K562 (cell line): ENCODE results near the gene PHF14. TPM values are rescaled to one million over a fixed set of nuclear protein-coding genes. Genes with fewer than 3 reads are reported as not detected.

Experiments
- ATAC-seq: fragments of 200-7000 bp; cut with Tn5 transposase; 3 replicates; pipeline ENCODE4 v1.9.1; 2020; ENCODE audit warnings: moderate library complexity
- BruUV-seq: library from RNA; stranded (reverse); fragments of 400-500 nt; replicated peaks from 2 replicates; lab custom pipeline; 2021; lab: Mats Ljungman, UMichigan
- CTCF ChIA-PET: fragments of 300-600 bp; formaldehyde crosslinking; extraction: SDS; loops from one replicate; lab custom pipeline; 2021; ENCODE audit warnings: low intra/inter-chr PET ratio; lab: Yijun Ruan, JAX
- POLR2A ChIA-PET: fragments of 300-600, 350-650 bp; sonication (Branson Sonifier 250); formaldehyde crosslinking; extraction: SDS; loops from one replicate; lab custom pipeline; 2021; ENCODE audit warnings: antibody characterized with exemption, inconsistent platforms; lab: Yijun Ruan, JAX
- DNase-seq, 4 experiments: peaks; one replicate each; pipeline versions ENCODE4 v3.0.0 to v3.0.0-alpha.2; 2011 to 2018; ENCODE audit warnings: low spot score in 3 of 4, mixed read lengths in 3 of 4; ENCODE audit errors: extremely low read depth in 1 of 4
- FAIRE-seq: peaks from 2 replicates; lab custom pipeline; 2011; peaks lifted over from hg19 to GRCh38; lab: Jason Lieb, UNC
- H2AFZ ChIP-seq: 2 replicates; pipeline ENCODE4 v1.6.0; 2011; ENCODE audit warnings: low read depth, low read length, control low read depth, inconsistent platforms
- H3K27ac ChIP-seq: fragments of 200-600 bp; 3 replicates; pipeline ENCODE4 v1.8.0; 2011; ENCODE audit warnings: low read depth, mild to moderate bottlenecking, control low read depth, inconsistent platforms, low read length, moderate library complexity, mixed read lengths; ENCODE audit errors: extremely low read depth
- H3K27me3 ChIP-seq, 2 experiments: fragments of 300-600 bp in 1 of 2; 2 replicates in 1 of 2; 3 replicates in 1 of 2; pipeline versions ENCODE4 v1.6.0 to v1.8.0; 2011; ENCODE audit warnings: inconsistent platforms in 2 of 2, low read length in 2 of 2, mild to moderate bottlenecking in 1 of 2, mixed read lengths in 1 of 2, moderate library complexity in 1 of 2; ENCODE audit not compliant: control insufficient read depth in 2 of 2, insufficient read depth in 2 of 2
- H3K36me3 ChIP-seq: fragments of 300-600 bp; 3 replicates; pipeline ENCODE4 v1.8.0; 2011; ENCODE audit warnings: mild to moderate bottlenecking, low read length, inconsistent platforms; ENCODE audit not compliant: control insufficient read depth, insufficient read depth
- H3K4me1 ChIP-seq, 2 experiments: fragments of 200-600 bp in 1 of 2; replicated peaks in 1 of 2; 2 replicates in 1 of 2; 3 replicates in 1 of 2; pipeline versions ENCODE4 v1.5.1 to v1.8.0; 2011; ENCODE audit warnings: inconsistent platforms in 2 of 2, low read length in 2 of 2, mild to moderate bottlenecking in 1 of 2, mixed read lengths in 1 of 2, moderate library complexity in 1 of 2; ENCODE audit not compliant: control insufficient read depth in 2 of 2, insufficient read depth in 2 of 2
- H3K4me2 ChIP-seq: 2 replicates; pipeline ENCODE4 v1.6.1; 2011; ENCODE audit warnings: low read length, control low read depth, inconsistent platforms, mixed read lengths; ENCODE audit not compliant: insufficient read depth
- H3K4me3 ChIP-seq: fragments of 200-600 bp; sonication (generic), shearing (Covaris generic); 2 replicates; pipeline ENCODE4 v1.5.1; 2016; ENCODE audit warnings: control low read depth, inconsistent platforms
- H3K79me2 ChIP-seq: fragments of 200-600 bp; 3 replicates; pipeline ENCODE4 v1.8.0; 2011; ENCODE audit warnings: low read length, inconsistent platforms; ENCODE audit not compliant: control insufficient read depth, insufficient read depth
- H3K9ac ChIP-seq, 2 experiments: 2 replicates each; pipeline versions ENCODE4 v1.6.0 to v1.6.1; 2011; ENCODE audit warnings: low read depth in 2 of 2, low read length in 2 of 2, control low read depth in 1 of 2, inconsistent platforms in 1 of 2, mild to moderate bottlenecking in 1 of 2, mixed read lengths in 1 of 2; ENCODE audit not compliant: insufficient read depth in 1 of 2
- H3K9me1 ChIP-seq: one replicate; pipeline ENCODE4 v1.6.0; 2011; ENCODE audit warnings: inconsistent platforms, mild to moderate bottlenecking, low read length, moderate library complexity; ENCODE audit not compliant: control insufficient read depth, insufficient read depth
- H3K9me3 ChIP-seq: replicated peaks from 2 replicates; pipeline ENCODE4 v1.5.1; 2011; ENCODE audit warnings: low read depth, low read length, inconsistent platforms; ENCODE audit not compliant: control insufficient read depth, insufficient read depth
- H4K20me1 ChIP-seq: replicated peaks from 2 replicates; pipeline ENCODE4 v1.6.1; 2011; ENCODE audit warnings: low read length, inconsistent platforms, mixed read lengths; ENCODE audit not compliant: control insufficient read depth, insufficient read depth
- ARID3B ChIP-seq: fragments of 250-450 bp; sonication (Bioruptor Pico); IDR thresholded peaks from 2 replicates; pipeline ENCODE4 v1.4.0; 2020; ENCODE audit warnings: borderline replicate concordance
- GTF2F1 ChIP-seq: IDR thresholded peaks from 2 replicates; pipeline ENCODE4 v1.6.1; 2011; ENCODE audit warnings: low read depth, low read length, improper control_type of control experiment
- LARP7 ChIP-seq: fragments of 450-650 bp; IDR thresholded peaks from 2 replicates; pipeline ENCODE4 v1.6.1; 2016
- NEUROD1 ChIP-seq: fragments of 150-350 bp; IDR thresholded peaks from 2 replicates; pipeline ENCODE4 v1.6.1; 2014; ENCODE audit warnings: borderline replicate concordance, low read length, low read depth; ENCODE audit not compliant: partially characterized antibody
- RBM14 ChIP-seq: fragments of 200-400 bp; formaldehyde crosslinking; IDR thresholded peaks from 2 replicates; pipeline ENCODE4 v1.6.1; 2018; ENCODE audit warnings: low read depth, mild to moderate bottlenecking, low read length, moderate library complexity, borderline replicate concordance; ENCODE audit not compliant: insufficient read depth
- RBM17 ChIP-seq: fragments of 200-400 bp; formaldehyde crosslinking; IDR thresholded peaks from 2 replicates; pipeline ENCODE4 v1.6.1; 2017; ENCODE audit warnings: low read depth, mild to moderate bottlenecking, low read length, borderline replicate concordance
- RERE ChIP-seq: sonication (generic); formaldehyde crosslinking; IDR thresholded peaks from 2 replicates; pipeline ENCODE4 v1.8.0; 2023; ENCODE audit warnings: missing genetic modification reagents, mild to moderate bottlenecking, borderline replicate concordance
- TCFL5 ChIP-seq: fragments of 250-450 bp; sonication (Bioruptor Pico); conservative IDR thresholded peaks from 2 replicates; pipeline ENCODE4 v1.6.1; 2021; ENCODE audit warnings: mild to moderate bottlenecking, moderate library complexity, matching md5 sums
- ZNF224 ChIP-seq: sonication (generic); formaldehyde crosslinking; IDR thresholded peaks from 2 replicates; pipeline ENCODE4 v1.8.0; 2022; ENCODE audit warnings: mild to moderate bottlenecking, missing genetic modification reagents
- WGBS: fragments of 100-300 bp; shearing (Covaris generic); methylation state at CpG from one replicate; pipeline ENCODE4 v1.1.6; 2016; ENCODE audit warnings: low coverage, mixed read lengths; ENCODE audit not compliant: insufficient coverage; ENCODE audit errors: missing lambda C conversion rate; 5-methylcytosine and 5-hydroxymethylcytosine counted together
- in situ Hi-C: fragments of 300-500 bp; cut with MboI; formaldehyde crosslinking; loops from 4 replicates; pipeline ENCODE4 v1.15.0; 2018; ENCODE audit warnings: inconsistent platforms, mixed read lengths
- intact Hi-C: fragments of 100-400 bp; cut with micrococcal nuclease; formaldehyde crosslinking; loops from 2 replicates; pipeline ENCODE4 v1.14.2; 2022
- polyA plus RNA-seq, 8 experiments: library from polyadenylated mRNA; depleted of rRNA in 4 of 8; stranded (reverse) in 5 of 8; unstranded in 3 of 8; fragments of >200 nt; fragmentation: Nextera tagmentation in 2 of 8; fragmentation: Illumina TruSeq in 1 of 8; extraction: Ambion mirVana in 2 of 8; extraction: Trizol in 1 of 8; gene quantifications; 2 replicates each; pipeline versions ENCODE4 v1.2.1 to v1.2.3, GENCODE V29; 2011 to 2014; ENCODE audit warnings: inconsistent platforms in 1 of 8, missing spikeins in 1 of 8
- total RNA-seq, 7 experiments: library from RNA; depleted of rRNA in 6 of 7; stranded (reverse); fragments of >200 nt in 6 of 7; fragmentation: Illumina TruSeq in 2 of 7; extraction: Trizol in 2 of 7; gene quantifications; 2 replicates each; pipeline versions ENCODE4 v1.2.1 to v1.2.3, GENCODE V29; 2011 to 2021; ENCODE audit warnings: low replicate concordance in 1 of 7
- TF ChIP-seq, protein P1 (sequence below): fragments of 450-650 bp; IDR thresholded peaks from 2 replicates; pipeline ENCODE4 v1.6.1; 2018; ENCODE audit not compliant: partially characterized antibody

Gene PHF14
- total and polyA plus RNA-seq, 9 of the 15 experiments (the other 6 are each of a cell fraction or from before 2014, with no cell fraction given), result 27.5 to 67.6 (median 41.4) TPM

- TF ChIP-seq, protein P1, sequence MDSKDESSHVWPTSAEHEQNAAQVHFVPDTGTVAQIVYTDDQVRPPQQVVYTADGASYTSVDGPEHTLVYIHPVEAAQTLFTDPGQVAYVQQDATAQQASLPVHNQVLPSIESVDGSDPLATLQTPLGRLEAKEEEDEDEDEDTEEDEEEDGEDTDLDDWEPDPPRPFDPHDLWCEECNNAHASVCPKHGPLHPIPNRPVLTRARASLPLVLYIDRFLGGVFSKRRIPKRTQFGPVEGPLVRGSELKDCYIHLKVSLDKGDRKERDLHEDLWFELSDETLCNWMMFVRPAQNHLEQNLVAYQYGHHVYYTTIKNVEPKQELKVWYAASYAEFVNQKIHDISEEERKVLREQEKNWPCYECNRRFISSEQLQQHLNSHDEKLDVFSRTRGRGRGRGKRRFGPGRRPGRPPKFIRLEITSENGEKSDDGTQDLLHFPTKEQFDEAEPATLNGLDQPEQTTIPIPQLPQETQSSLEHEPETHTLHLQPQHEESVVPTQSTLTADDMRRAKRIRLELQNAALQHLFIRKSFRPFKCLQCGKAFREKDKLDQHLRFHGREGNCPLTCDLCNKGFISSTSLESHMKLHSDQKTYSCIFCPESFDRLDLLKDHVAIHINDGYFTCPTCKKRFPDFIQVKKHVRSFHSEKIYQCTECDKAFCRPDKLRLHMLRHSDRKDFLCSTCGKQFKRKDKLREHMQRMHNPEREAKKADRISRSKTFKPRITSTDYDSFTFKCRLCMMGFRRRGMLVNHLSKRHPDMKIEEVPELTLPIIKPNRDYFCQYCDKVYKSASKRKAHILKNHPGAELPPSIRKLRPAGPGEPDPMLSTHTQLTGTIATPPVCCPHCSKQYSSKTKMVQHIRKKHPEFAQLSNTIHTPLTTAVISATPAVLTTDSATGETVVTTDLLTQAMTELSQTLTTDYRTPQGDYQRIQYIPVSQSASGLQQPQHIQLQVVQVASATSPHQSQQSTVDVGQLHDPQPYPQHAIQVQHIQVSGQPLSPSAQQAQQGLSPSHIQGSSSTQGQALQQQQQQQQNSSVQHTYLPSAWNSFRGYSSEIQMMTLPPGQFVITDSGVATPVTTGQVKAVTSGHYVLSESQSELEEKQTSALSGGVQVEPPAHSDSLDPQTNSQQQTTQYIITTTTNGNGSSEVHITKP, result no peak
- TF ChIP-seq RBM14 (no peak), GTF2F1 (no peak)
Measured at GRCh38 chr7:11175371-11175770, 201.7 kb downstream of the PHF14 start (continued).

- no peaks in the 10 kb centered on the region for H3K9me3 ChIP-seq
- in situ Hi-C loops, result no loop called here
- H3K4me2 ChIP-seq, result no peak overlapping the region
- TF ChIP-seq RBM17 (no peak), RERE (CRISPR knock-in tag) (no peak), LARP7 (no peak), NEUROD1 (no peak), TCFL5 (CRISPR knock-in tag) (no peak), ZNF224 (CRISPR knock-in tag) (no peak), ARID3B (no peak)
Measured at GRCh38 chr7:11175887-11176286, 202.2 kb downstream of the PHF14 start.

More at GRCh38 chr7:11175887-11176286, 202.2 kb downstream of the PHF14 start:
- Histone ChIP-seq H3K4me1 (no peaks in the 10 kb centered on the region), H3K9me1 (no peaks in the 10 kb centered on the region), H3K36me3 (no peaks in the 10 kb centered on the region), H2AFZ (no peak overlapping the region), H3K79me2 (no peaks in the 10 kb centered on the region), H3K27me3 (no peaks in the 10 kb centered on the region), H4K20me1 (no peaks in the 10 kb centered on the region), H3K9ac (no peak overlapping the region), H3K27ac (no peak overlapping the region), H3K4me3 (no peak overlapping the region)
- POLR2A ChIA-PET, result interaction anchor here (0.8 kb wide), 1 partner anchor 11 kb away, joined by 3 read pairs; no protein-coding TSS in a partner anchor
- FAIRE-seq, result no peak
- 2% methylated on average over 3 of the region's 3 CpGs for WGBS
- no peak for DNase-seq
- CTCF ChIA-PET, result no interaction called here
- ATAC-seq, result no peak
- no TSS peak for BruUV-seq
- intact Hi-C loops, result no loop called here
